Activated CD8-positive, alpha-beta memory T cell treated with anti-CD3 and anti-CD28 coated beads, Interleukin-2, amount 50 U/mL, for 4 hours (primary cell): ENCODE measurements around the gene SEMA4B.
"Not testable (repeated sequence)": the region's sequence is repeated elsewhere in the genome, so short reads cannot be mapped to it uniquely, and the experiment has no call there.

ENCODE experiments used
- DNase-seq: peaks from one replicate; pipeline ENCODE4 v3.0.0-alpha.2; 2020

SEMA4B gene

GRCh38 chr15:90181776-90182175 is 19.4 kb upstream of the SEMA4B start:
- no peak for DNase-seq

- no peak for DNase-seq
Observed at GRCh38 chr15:90184119-90184785, 16.9 kb upstream of the SEMA4B start.

- peak; percentile 51 for DNase-seq
Observed at GRCh38 chr15:90184786-90185704, 16.1 kb upstream of the SEMA4B start.

- no peak for DNase-seq
Observed at GRCh38 chr15:90187257-90187868, 13.8 kb upstream of the SEMA4B start.

GRCh38 chr15:90188065-90188464 is 13.1 kb upstream of the SEMA4B start:
- not testable (repeated sequence) for DNase-seq

GRCh38 chr15:90188914-90189748 is 12.0 kb upstream of the SEMA4B start:
- no peak for DNase-seq

GRCh38 chr15:90189781-90190467 is 11.2 kb upstream of the SEMA4B start:
- no peak for DNase-seq

- DNase-seq = no peak
Observed at GRCh38 chr15:90190606-90191343, 10.4 kb upstream of the SEMA4B start.

- DNase-seq = no peak
Observed at GRCh38 chr15:90191344-90191687, 9.8 kb upstream of the SEMA4B start.

- no peak for DNase-seq
Observed at GRCh38 chr15:90191794-90192509, 9.2 kb upstream of the SEMA4B start.

GRCh38 chr15:90192961-90193786 is 8.0 kb upstream of the SEMA4B start:
- DNase-seq = no peak

GRCh38 chr15:90194655-90195054 is 6.5 kb upstream of the SEMA4B start:
- no peak for DNase-seq

GRCh38 chr15:90200534-90201129 is 498 bp upstream of the SEMA4B start:
- no peak for DNase-seq

- no peak for DNase-seq
Observed at GRCh38 chr15:90201944-90202375, 830 bp downstream of the SEMA4B start.

GRCh38 chr15:90202929-90203328 is 1.8 kb downstream of the SEMA4B start:
- no peak for DNase-seq

- no peak for DNase-seq
Observed at GRCh38 chr15:90203473-90203872, 2.3 kb downstream of the SEMA4B start.

GRCh38 chr15:90203922-90204321 is 2.8 kb downstream of the SEMA4B start:
- no peak for DNase-seq

GRCh38 chr15:90205050-90205848 is 4.1 kb downstream of the SEMA4B start:
- DNase-seq = no peak

GRCh38 chr15:90205886-90206285 is 4.8 kb downstream of the SEMA4B start:
- DNase-seq = no peak
